ENCODE measurements around the gene POSTN. TPM values are rescaled to one million over a fixed set of nuclear protein-coding genes. Genes with fewer than 3 reads are reported as not detected.
"Not testable (repeated sequence)": the region's sequence is repeated elsewhere in the genome, so short reads cannot be mapped to it uniquely, and the experiment has no call there.

Gene POSTN
- total RNA-seq, 1 donor from 2014 or later, result not detected

DNA sequence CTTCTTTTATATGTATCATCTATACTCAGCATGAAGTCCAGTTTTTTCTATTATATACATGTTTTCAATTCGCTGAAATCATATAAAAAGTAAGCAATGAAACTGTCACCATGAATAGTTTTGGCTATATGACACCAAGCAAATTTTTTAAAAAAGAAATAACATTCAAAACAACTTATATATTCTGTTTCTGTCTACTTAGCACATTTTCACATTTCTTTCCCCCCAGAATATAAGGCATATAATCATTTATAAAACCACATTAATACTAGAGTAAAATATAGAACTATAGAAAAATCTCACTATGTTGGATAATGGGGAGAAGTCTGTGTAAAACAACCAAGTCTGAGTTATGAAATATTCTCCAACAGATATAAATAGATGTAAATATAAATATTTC is 33.1 kb downstream of the POSTN start:
- DNase-seq, result no peak
- Mint-ChIP-seq H3K4me1 (no peaks in the 10 kb centered on the region), H3K27ac (no peak overlapping the region), H3K9me3 (no peaks in the 10 kb centered on the region), H3K27me3 (no peaks in the 10 kb centered on the region), H3K4me3 (no peak overlapping the region), H3K36me3 (ENCODE audit: low read depth) (no peaks in the 10 kb centered on the region)
- intact Hi-C loops (cut with micrococcal nuclease), result no loop called here

- Mint-ChIP-seq H3K9me3 (peaks cover 24% of the 10 kb centered on the region), H3K27ac (no peak overlapping the region), H3K4me3 (no peak overlapping the region), H3K27me3 (no peaks in the 10 kb centered on the region), H3K4me1 (no peaks in the 10 kb centered on the region), H3K36me3 (ENCODE audit: low read depth) (no peaks in the 10 kb centered on the region)
- no peak for DNase-seq
- intact Hi-C loops (cut with micrococcal nuclease), result no loop called here
Observed at GRCh38 chr13:37561031-37561430, 37.5 kb downstream of the POSTN start.

GRCh38 chr13:37560526-37560925 is 38.0 kb downstream of the POSTN start:
- Mint-ChIP-seq H3K36me3 (ENCODE audit: low read depth) (no peaks in the 10 kb centered on the region), H3K27me3 (no peaks in the 10 kb centered on the region), H3K4me3 (no peak overlapping the region), H3K4me1 (no peaks in the 10 kb centered on the region), H3K27ac (no peak overlapping the region), H3K9me3 (peaks cover 24% of the 10 kb centered on the region)
- intact Hi-C loops (cut with micrococcal nuclease), result no loop called here
- no peak for DNase-seq

DNA sequence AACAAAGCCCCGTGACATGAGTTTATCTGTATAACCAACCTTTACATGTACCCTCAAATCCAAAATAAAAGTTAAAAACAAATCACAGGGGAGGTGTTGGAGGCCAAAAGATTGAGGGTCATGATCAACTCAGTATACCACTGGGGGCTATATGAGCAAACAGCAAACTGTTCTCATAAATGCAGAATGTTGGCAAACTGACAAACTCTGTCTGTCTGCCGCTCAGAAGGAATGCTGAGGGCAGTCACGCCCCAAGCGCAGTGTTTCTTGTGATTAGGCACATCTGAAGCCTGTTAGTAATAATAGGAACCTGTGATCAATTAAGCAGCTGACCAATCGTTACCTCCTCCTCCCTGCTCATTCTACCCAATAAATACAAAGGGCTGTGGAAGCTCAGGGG is 39.8 kb downstream of the POSTN start:
- H3K4me3 Mint-ChIP-seq; intact Hi-C loops (cut with micrococcal nuclease); DNase-seq; H3K27me3 Mint-ChIP-seq; H3K27ac Mint-ChIP-seq; H3K36me3 Mint-ChIP-seq (ENCODE audit: low read depth); H3K4me1 Mint-ChIP-seq: not testable (repeated sequence)
- peaks cover 28% of the 10 kb centered on the region for H3K9me3 Mint-ChIP-seq

GRCh38 chr13:37546087-37546486 is 52.5 kb downstream of the POSTN start:
- Mint-ChIP-seq H3K4me3 (no peak overlapping the region), H3K27me3 (no peaks in the 10 kb centered on the region), H3K27ac (no peak overlapping the region), H3K9me3 (peaks cover 19% of the 10 kb centered on the region), H3K36me3 (ENCODE audit: low read depth) (no peaks in the 10 kb centered on the region), H3K4me1 (no peaks in the 10 kb centered on the region)
- intact Hi-C loops (cut with micrococcal nuclease), result no loop called here
- DNase-seq, result no peak

DNA sequence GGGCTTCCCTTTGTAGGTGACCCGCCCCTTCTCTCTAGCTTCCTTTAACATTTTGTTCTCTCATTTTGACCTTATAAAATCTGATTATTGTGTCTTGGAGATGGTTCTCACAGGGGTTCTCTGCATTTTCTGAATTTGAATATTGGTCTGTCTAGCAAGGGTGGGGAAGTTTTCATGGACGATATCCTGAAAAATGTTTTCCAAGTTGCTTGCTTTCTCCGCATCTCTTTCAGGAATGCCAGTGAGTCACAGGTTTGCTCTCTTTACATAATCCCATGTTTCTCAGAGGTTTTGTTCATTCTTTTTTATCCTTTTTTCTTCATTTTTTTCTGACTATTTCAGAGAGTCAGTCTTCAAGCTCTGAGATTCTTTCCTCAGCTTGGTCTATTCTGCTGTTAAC is 53.6 kb downstream of the POSTN start:
- Mint-ChIP-seq H3K9me3 (peaks cover 17% of the 10 kb centered on the region), H3K27ac (no peak overlapping the region), H3K4me3 (no peak overlapping the region), H3K27me3 (no peaks in the 10 kb centered on the region), H3K4me1 (no peaks in the 10 kb centered on the region), H3K36me3 (ENCODE audit: low read depth) (no peaks in the 10 kb centered on the region)
- intact Hi-C loops (cut with micrococcal nuclease), result no loop called here
- no peak for DNase-seq

GRCh38 chr13:37539976-37540605 is 58.5 kb downstream of the POSTN start:
- H3K36me3 Mint-ChIP-seq (ENCODE audit: low read depth), result no peaks in the 10 kb centered on the region
- H3K9me3 Mint-ChIP-seq, result peaks cover 20% of the 10 kb centered on the region
- H3K27ac Mint-ChIP-seq, result no peak overlapping the region
- intact Hi-C loops (cut with micrococcal nuclease), result no loop called here
- no peaks in the 10 kb centered on the region for H3K4me1 Mint-ChIP-seq
- H3K27me3 Mint-ChIP-seq, result no peaks in the 10 kb centered on the region
- H3K4me3 Mint-ChIP-seq, result no peak overlapping the region
- no peak for DNase-seq

DNA sequence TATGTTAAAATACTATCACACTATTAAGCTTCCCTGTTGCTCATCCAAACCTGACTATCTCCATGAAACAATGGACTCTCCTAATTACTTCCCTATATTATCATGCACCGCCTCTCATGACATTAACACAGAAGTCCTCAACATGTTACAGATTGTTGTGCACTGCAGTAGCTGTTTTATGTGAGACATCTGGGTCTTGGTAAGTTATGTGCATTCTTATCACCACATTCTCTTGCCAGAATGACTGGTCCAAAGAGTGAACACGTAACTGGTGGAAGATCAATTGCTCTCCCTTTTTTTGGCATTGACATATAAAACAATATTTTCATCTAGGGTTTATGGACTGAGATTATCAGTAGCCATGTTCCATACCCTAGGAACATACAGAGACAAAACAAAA is 59.4 kb downstream of the POSTN start:
- Mint-ChIP-seq H3K27ac (no peak overlapping the region), H3K9me3 (peaks cover 17% of the 10 kb centered on the region), H3K4me3 (no peak overlapping the region), H3K36me3 (ENCODE audit: low read depth) (no peaks in the 10 kb centered on the region), H3K27me3 (no peaks in the 10 kb centered on the region), H3K4me1 (no peaks in the 10 kb centered on the region)
- intact Hi-C loops (cut with micrococcal nuclease), result no loop called here
- DNase-seq, result no peak

GRCh38 chr13:37535501-37535900 is 63.1 kb downstream of the POSTN start:
- no peak overlapping the region for H3K27ac Mint-ChIP-seq
- no peak for DNase-seq
- no peaks in the 10 kb centered on the region for H3K27me3 Mint-ChIP-seq
- intact Hi-C loops (cut with micrococcal nuclease), result no loop called here
- no peaks in the 10 kb centered on the region for H3K4me1 Mint-ChIP-seq
- H3K36me3 Mint-ChIP-seq (ENCODE audit: low read depth), result no peaks in the 10 kb centered on the region
- H3K4me3 Mint-ChIP-seq, result no peak overlapping the region
- peaks cover 7% of the 10 kb centered on the region for H3K9me3 Mint-ChIP-seq

DNA sequence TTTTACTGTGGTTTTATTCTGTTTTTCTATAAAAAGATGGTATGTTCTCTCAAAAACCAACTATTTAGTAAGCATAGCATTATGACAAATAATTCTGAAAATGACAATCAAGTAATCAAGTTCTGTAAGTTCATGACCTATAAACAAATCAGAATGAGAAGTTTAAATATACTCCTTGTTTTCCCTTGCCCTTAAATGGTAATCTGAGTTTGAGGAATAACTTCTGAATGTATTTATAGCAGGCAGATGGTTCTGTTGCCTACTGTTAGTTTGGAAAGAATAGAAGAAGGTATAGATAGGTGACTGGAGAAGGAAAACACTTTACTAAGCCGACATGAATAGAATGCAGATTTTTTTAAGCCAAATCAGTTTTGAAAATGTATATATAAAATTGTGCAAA is 63.9 kb downstream of the POSTN start:
- Mint-ChIP-seq H3K4me1 (no peaks in the 10 kb centered on the region), H3K36me3 (ENCODE audit: low read depth) (no peaks in the 10 kb centered on the region), H3K4me3 (no peak overlapping the region), H3K27me3 (no peaks in the 10 kb centered on the region), H3K9me3 (peaks cover 7% of the 10 kb centered on the region), H3K27ac (no peak overlapping the region)
- DNase-seq, result no peak
- intact Hi-C loops (cut with micrococcal nuclease), result no loop called here

DNA sequence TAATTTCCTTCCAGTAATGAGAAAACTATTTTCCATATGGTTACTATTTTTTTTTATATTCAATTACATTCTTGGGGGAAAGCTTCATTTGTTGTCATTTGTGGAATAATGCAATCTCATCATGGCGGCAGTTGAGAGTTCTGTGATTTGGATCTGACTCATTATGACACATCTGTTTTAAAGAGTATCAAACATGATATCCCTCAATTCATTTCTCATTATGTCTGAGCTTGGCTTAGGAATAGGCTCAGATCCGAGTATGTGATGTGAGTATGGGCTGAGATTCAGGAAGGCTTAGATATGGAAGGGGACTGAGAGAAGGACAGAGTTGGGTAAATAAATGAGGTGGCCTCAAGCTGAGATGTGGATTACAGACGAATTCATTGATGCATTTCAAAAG is 64.4 kb downstream of the POSTN start:
- H3K27ac Mint-ChIP-seq, result no peak overlapping the region

DNA sequence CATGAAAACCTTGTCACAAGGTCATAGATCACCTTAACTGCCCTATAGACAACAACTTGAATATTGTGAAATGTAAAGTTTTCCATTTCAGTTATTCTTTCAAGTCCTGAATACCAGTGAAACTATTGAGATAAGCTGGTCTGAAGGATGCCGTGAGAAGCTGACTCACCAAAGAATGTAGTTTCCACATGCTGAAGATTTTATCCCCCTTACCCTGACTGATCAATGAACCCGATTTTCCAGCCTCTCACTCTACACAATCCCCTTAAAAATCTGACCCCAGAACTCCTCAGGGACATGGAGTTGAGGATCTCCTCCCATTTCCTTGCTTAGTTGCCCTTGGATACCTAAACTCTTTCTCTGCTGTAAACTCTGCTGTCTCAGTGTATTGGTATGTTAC is 67.5 kb downstream of the POSTN start:
- Mint-ChIP-seq H3K27ac (no peak overlapping the region), H3K36me3 (ENCODE audit: low read depth) (no peaks in the 10 kb centered on the region), H3K4me3 (no peak overlapping the region), H3K4me1 (no peaks in the 10 kb centered on the region), H3K9me3 (peaks cover 4% of the 10 kb centered on the region), H3K27me3 (no peaks in the 10 kb centered on the region)
- intact Hi-C loops (cut with micrococcal nuclease), result no loop called here
- no peak for DNase-seq

More for the DNA sequence above, 64.4 kb downstream of the POSTN start:
- no peak overlapping the region for H3K4me3 Mint-ChIP-seq
- H3K36me3 Mint-ChIP-seq (ENCODE audit: low read depth), result no peaks in the 10 kb centered on the region
- H3K9me3 Mint-ChIP-seq, result peaks cover 7% of the 10 kb centered on the region
- H3K27me3 Mint-ChIP-seq, result no peaks in the 10 kb centered on the region
- intact Hi-C loops (cut with micrococcal nuclease), result no loop called here
- DNase-seq, result no peak
- no peaks in the 10 kb centered on the region for H3K4me1 Mint-ChIP-seq

GRCh38 chr13:37529751-37530385 is 68.7 kb downstream of the POSTN start:
- no peak for DNase-seq
- H3K4me3 Mint-ChIP-seq, result no peak overlapping the region
- intact Hi-C loops (cut with micrococcal nuclease), result no loop called here
- no peak overlapping the region for H3K27ac Mint-ChIP-seq
- no peaks in the 10 kb centered on the region for H3K4me1 Mint-ChIP-seq
- no peaks in the 10 kb centered on the region for H3K36me3 Mint-ChIP-seq (ENCODE audit: low read depth)
- H3K27me3 Mint-ChIP-seq, result no peaks in the 10 kb centered on the region
- no peaks in the 10 kb centered on the region for H3K9me3 Mint-ChIP-seq

DNA sequence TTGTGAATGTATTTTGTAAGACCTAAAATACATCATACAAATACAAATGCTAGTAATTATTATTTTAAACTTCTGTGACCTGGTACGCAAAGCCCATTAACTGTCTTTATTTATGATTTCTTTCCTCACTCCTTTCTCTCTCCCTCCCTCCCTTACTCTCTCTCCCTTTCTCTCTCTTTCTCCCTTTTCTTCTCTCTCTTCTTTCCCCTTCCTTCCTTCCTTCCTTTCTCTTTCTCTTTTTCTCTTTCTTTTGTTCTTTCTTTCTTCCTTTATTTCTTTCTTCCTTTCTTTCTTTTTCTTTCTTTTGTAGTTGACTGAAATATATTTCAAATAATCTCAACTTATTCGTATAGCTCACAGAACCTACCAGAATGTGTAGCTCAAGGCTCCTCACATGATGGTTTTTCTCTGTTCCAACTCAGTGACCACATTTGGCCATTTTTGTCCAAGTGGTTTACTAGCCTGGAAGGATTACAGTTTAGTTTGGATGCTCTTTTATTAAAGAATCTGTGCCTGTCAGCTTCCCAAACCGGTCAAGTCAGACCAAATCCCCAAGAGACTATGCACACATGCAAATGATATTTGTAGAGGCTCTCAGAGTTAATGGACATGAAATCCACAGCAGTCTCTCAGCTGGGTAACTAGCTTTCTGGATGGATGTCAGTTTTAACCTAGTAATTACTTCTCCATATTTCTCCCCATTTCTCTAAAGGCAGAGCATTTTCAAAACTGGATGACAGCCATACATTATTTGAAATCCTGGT is 71.7 kb downstream of the POSTN start:
- intact Hi-C loops (cut with micrococcal nuclease), result no loop called here
- no peak overlapping the region for H3K27ac Mint-ChIP-seq
- no peaks in the 10 kb centered on the region for H3K4me1 Mint-ChIP-seq
- no peaks in the 10 kb centered on the region for H3K36me3 Mint-ChIP-seq (ENCODE audit: low read depth)
- peaks cover 6% of the 10 kb centered on the region for H3K9me3 Mint-ChIP-seq
- H3K27me3 Mint-ChIP-seq, result no peaks in the 10 kb centered on the region
- DNase-seq, result no peak
- no peak overlapping the region for H3K4me3 Mint-ChIP-seq
